HCT116 (cell line): ENCODE data around the gene THUMPD2. TPM values are rescaled to one million over a fixed set of nuclear protein-coding genes. Genes with fewer than 3 reads are reported as not detected.

Experiments used
- ATAC-seq: fragments of 200-7000 bp; cut with Tn5 transposase; 2 replicates; pipeline ENCODE4 v1.9.1; 2020; ENCODE audit warnings: mild to moderate bottlenecking, moderate library complexity
- BruUV-seq: library from RNA; stranded (reverse); fragments of 400-500 nt; replicated peaks from 2 replicates; lab custom pipeline; 2021; lab: Mats Ljungman, UMichigan
- CTCF ChIA-PET: fragments of 300-600 bp; sonication (Branson Sonifier 250); formaldehyde crosslinking; loops from one replicate; lab custom pipeline; 2021; ENCODE audit warnings: antibody characterized with exemption; lab: Charles Lee
- POLR2A ChIA-PET: fragments of 300-600, 350-600 bp; sonication (Branson Sonifier 250); formaldehyde crosslinking; loops from one replicate; lab custom pipeline; 2021; ENCODE audit warnings: antibody characterized with exemption; lab: Charles Lee
- RAD21 ChIA-PET, 2 experiments: fragments of 300-600 bp; sonication (Branson Sonifier 250); formaldehyde crosslinking; loops; one replicate each; lab custom pipeline; 2023; ENCODE audit warnings: low total read pairs in 2 of 2; ENCODE audit not compliant: uncharacterized antibody in 2 of 2, unreplicated experiment in 2 of 2, low non-redundant PET in 1 of 2; lab: Charles Lee
- DNase-seq: peaks from one replicate; pipeline ENCODE4 v3.0.0-alpha.2; 2010; ENCODE audit warnings: low read depth, low spot score
- H2AFZ ChIP-seq: fragments of 200-600 bp; shearing (Covaris generic), sonication (generic); 2 replicates; pipeline ENCODE4 v1.6.1; 2017; ENCODE audit warnings: low read depth, mixed run types, mixed read lengths, antibody characterized with exemption, low read length; ENCODE audit not compliant: poor library complexity, severe bottlenecking
- H3K27ac ChIP-seq: 2 replicates; pipeline ENCODE4 v1.5.1; 2012; ENCODE audit warnings: low read depth, low read length
- H3K27me3 ChIP-seq: fragments of 200-600 bp; sonication (generic); 2 replicates; pipeline ENCODE4 v1.6.1; 2016; ENCODE audit warnings: mixed run types, low read length, mixed read lengths; ENCODE audit not compliant: insufficient read depth
- H3K36me3 ChIP-seq, 2 experiments: fragments of 200-500 bp in 1 of 2; fragments of 200-600 bp in 1 of 2; sonication (Bioruptor generic) in 1 of 2; sonication (generic) in 1 of 2; 2 replicates each; pipeline versions ENCODE4 v1.5.1 to v1.6.1; 2014 to 2016; ENCODE audit warnings: low read length in 2 of 2, inconsistent platforms in 1 of 2, mixed read lengths in 1 of 2, mixed run types in 1 of 2; ENCODE audit not compliant: insufficient read depth in 2 of 2, control insufficient read depth in 1 of 2
- H3K4me1 ChIP-seq, 2 experiments: fragments of 200-600 bp in 1 of 2; sonication (generic) in 1 of 2; 2 replicates each; pipeline versions ENCODE4 v1.5.1 to v1.6.1; 2012 to 2017; ENCODE audit warnings: low read length in 2 of 2, inconsistent platforms in 1 of 2, mild to moderate bottlenecking in 1 of 2, mixed read lengths in 1 of 2, mixed run types in 1 of 2, moderate library complexity in 1 of 2; ENCODE audit not compliant: insufficient read depth in 2 of 2, control insufficient read depth in 1 of 2
- H3K4me2 ChIP-seq: fragments of 200-600 bp; sonication (generic); 2 replicates; pipeline ENCODE4 v1.6.1; 2017; ENCODE audit warnings: mixed run types, low read length, mixed read lengths
- H3K4me3 ChIP-seq, 2 experiments: fragments of 200-600 bp in 1 of 2; sonication (generic) in 1 of 2; replicated peaks in 1 of 2; 2 replicates each; pipeline ENCODE4 v1.5.1; 2011 to 2016; ENCODE audit warnings: low read length in 2 of 2, control low read depth in 1 of 2, low read depth in 1 of 2, mild to moderate bottlenecking in 1 of 2, mixed read lengths in 1 of 2, mixed run types in 1 of 2
- H3K79me2 ChIP-seq: fragments of 200-600 bp; sonication (generic); 2 replicates; pipeline ENCODE4 v1.6.1; 2017; ENCODE audit warnings: mild to moderate bottlenecking, mixed run types, low read length, moderate library complexity, mixed read lengths; ENCODE audit not compliant: insufficient read depth
- H3K9ac ChIP-seq: fragments of 200-600 bp; sonication (generic); 2 replicates; pipeline ENCODE4 v1.6.1; 2016; ENCODE audit warnings: low read length, mixed read lengths
- H3K9me2 ChIP-seq: fragments of 200-600 bp; sonication (generic), shearing (Covaris generic); 2 replicates; pipeline ENCODE4 v1.6.1; 2017; ENCODE audit warnings: mixed run types, mild to moderate bottlenecking, moderate library complexity; ENCODE audit not compliant: insufficient read depth
- H3K9me3 ChIP-seq, 2 experiments: fragments of 200-500 bp in 1 of 2; fragments of 200-600 bp in 1 of 2; sonication (Bioruptor generic) in 1 of 2; sonication (generic) in 1 of 2; 2 replicates each; pipeline ENCODE4 v1.6.1; 2014 to 2017; ENCODE audit warnings: low read length in 2 of 2, mixed read lengths in 2 of 2, inconsistent platforms in 1 of 2, low read depth in 1 of 2, mild to moderate bottlenecking in 1 of 2, mixed run types in 1 of 2, moderate library complexity in 1 of 2; ENCODE audit not compliant: control insufficient read depth in 1 of 2, insufficient read depth in 1 of 2
- H4K20me1 ChIP-seq: fragments of 200-600 bp; sonication (generic), shearing (Covaris generic); 2 replicates; pipeline ENCODE4 v1.6.1; 2017; ENCODE audit warnings: mixed run types, mild to moderate bottlenecking, moderate library complexity; ENCODE audit not compliant: insufficient read depth
- CBX3 ChIP-seq: IDR thresholded peaks from 2 replicates; pipeline ENCODE4 v1.6.1; 2012; ENCODE audit warnings: low read depth
- CEBPB ChIP-seq: IDR thresholded peaks from 2 replicates; pipeline ENCODE4 v1.6.1; 2012; ENCODE audit warnings: low read depth
- CTCF ChIP-seq, 3 experiments: fragments of 200-600 bp in 1 of 3; sonication (generic) in 1 of 3; IDR thresholded peaks in 2 of 3; conservative IDR thresholded peaks in 1 of 3; 2 replicates each; pipeline ENCODE4 v1.5.1; 2012 to 2017; ENCODE audit warnings: low read depth in 2 of 3, low read length in 2 of 3, antibody characterized with exemption in 1 of 3, borderline replicate concordance in 1 of 3, control low read depth in 1 of 3, mild to moderate bottlenecking in 1 of 3, mixed read lengths in 1 of 3, mixed run types in 1 of 3, moderate library complexity in 1 of 3; ENCODE audit not compliant: insufficient read depth in 1 of 3
- ELF1 ChIP-seq: IDR thresholded peaks from 2 replicates; pipeline ENCODE4 v1.6.1; 2012; ENCODE audit warnings: low read depth, borderline replicate concordance
- EZH2 ChIP-seq: fragments of 200-600 bp; sonication (generic); IDR thresholded peaks from 2 replicates; pipeline ENCODE4 v1.6.1; 2017; ENCODE audit warnings: antibody characterized with exemption, mixed run types
- FOSL1 ChIP-seq: IDR thresholded peaks from 2 replicates; pipeline ENCODE4 v1.6.1; 2012; ENCODE audit warnings: low read depth
- JUND ChIP-seq: IDR thresholded peaks from 2 replicates; pipeline ENCODE4 v1.6.1; 2012
- MAX ChIP-seq: IDR thresholded peaks from 2 replicates; pipeline ENCODE4 v1.6.1; 2012
- POLR2A ChIP-seq: IDR thresholded peaks from 2 replicates; pipeline ENCODE4 v1.7.0; 2011; ENCODE audit warnings: borderline replicate concordance; ENCODE audit not compliant: insufficient read depth, insufficient read length; ENCODE audit errors: extremely low read depth
- SP1 ChIP-seq: IDR thresholded peaks from 2 replicates; pipeline ENCODE4 v1.6.1; 2012; ENCODE audit warnings: low read depth
- SRF ChIP-seq: IDR thresholded peaks from 2 replicates; pipeline ENCODE4 v1.6.1; 2012; ENCODE audit warnings: low read depth
- TCF7L2 ChIP-seq: IDR thresholded peaks from 2 replicates; pipeline ENCODE4 v1.7.0; 2011; ENCODE audit warnings: borderline replicate concordance, inconsistent platforms; ENCODE audit not compliant: insufficient read depth, insufficient read length; ENCODE audit errors: extremely low read depth
- YY1 ChIP-seq: IDR thresholded peaks from 2 replicates; pipeline ENCODE4 v1.6.1; 2011; ENCODE audit warnings: low read length, low read depth, moderate library complexity, mild to moderate bottlenecking; ENCODE audit not compliant: insufficient replicate concordance; ENCODE audit errors: extremely low read depth
- ZNF274 ChIP-seq: fragments of 200-500 bp; sonication (Bioruptor generic); IDR thresholded peaks from 2 replicates; pipeline ENCODE4 v1.6.1; 2014; ENCODE audit warnings: mild to moderate bottlenecking, low read depth, low read length, inconsistent platforms
- intact Hi-C: fragments of 100-400 bp; cut with micrococcal nuclease; formaldehyde crosslinking; loops from 2 replicates; pipeline ENCODE4 v1.10.0; 2022
- total RNA-seq: library from RNA; stranded (reverse); gene quantifications from one replicate; pipeline ENCODE4 v1.2.1, GENCODE V29; 2021; ENCODE audit not compliant: unreplicated experiment
- TF ChIP-seq, protein P1 (sequence below): IDR thresholded peaks from 2 replicates; pipeline ENCODE4 v1.6.1; 2011; ENCODE audit warnings: mild to moderate bottlenecking, low read length, moderate library complexity; ENCODE audit not compliant: insufficient replicate concordance; ENCODE audit errors: extremely low read depth

THUMPD2 gene
- total RNA-seq, 1 experiment from 2014 or later = 15.8 TPM

DNA sequence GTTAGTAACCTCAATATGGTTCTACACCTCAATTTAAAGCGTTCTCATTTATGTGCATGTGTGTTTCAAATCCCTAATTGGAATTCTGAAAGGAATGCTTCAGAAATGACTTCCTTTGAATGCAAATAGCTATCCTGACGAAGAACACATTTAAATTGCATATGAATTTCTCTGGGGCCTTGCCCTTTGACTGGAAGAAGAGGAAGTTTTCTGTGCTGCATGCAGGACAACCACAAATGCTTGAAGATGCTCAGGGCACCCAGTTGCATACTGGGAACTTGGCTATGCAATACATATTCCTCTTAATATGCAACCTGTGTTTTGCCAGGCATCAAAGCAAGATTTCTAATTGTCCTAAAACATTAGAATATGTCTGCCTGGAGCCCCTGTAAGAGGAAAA lies 58.1 kb downstream of the THUMPD2 start (continued):
- TF ChIP-seq POLR2A (no peak), ZNF274 (no peak)

DNA sequence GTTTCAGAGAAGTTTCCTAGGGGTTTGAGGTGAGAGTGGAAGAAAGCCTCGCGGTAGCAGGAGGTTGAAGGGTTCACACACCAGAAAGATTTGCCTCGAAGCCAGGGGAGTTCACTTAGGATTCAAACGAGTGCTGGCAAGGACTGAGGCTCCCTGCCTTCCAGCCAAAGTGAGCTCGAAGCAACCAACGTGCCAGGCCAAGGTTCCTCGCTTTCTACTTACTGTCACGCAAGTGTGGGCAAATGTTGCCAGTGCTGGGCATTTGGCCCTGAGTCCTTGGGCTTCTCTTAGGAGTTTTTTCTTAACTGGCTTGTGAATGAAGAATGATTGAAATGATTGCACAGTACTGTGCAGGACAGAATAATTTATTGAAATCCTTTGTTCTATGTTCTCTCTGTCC lies 59.7 kb downstream of the THUMPD2 start:
- Histone ChIP-seq H3K9me3 (no peaks in the 10 kb centered on the region), H3K27me3 (0 out of 2 replicates have a peak, but pooled peaks cover 7% of the 10 kb centered on the region), H3K4me3 (no peak overlapping the region), H4K20me1 (no peaks in the 10 kb centered on the region), H3K4me1 (0 out of 4 replicates have a peak, but pooled peaks cover 0 to 3% of the 10 kb centered on the region in 2 experiments), H3K79me2 (no peaks in the 10 kb centered on the region), H2AFZ (no peak overlapping the region), H3K27ac (no peak overlapping the region), H3K36me3 (no peaks in the 10 kb centered on the region), H3K9me2 (no peaks in the 10 kb centered on the region), H3K4me2 (no peak overlapping the region), H3K9ac (no peak overlapping the region)
- POLR2A ChIA-PET = no interaction called here
- ATAC-seq (no peak), DNase-seq (no peak)
- CTCF ChIA-PET = interaction anchor here (1.0 kb wide), 1 partner anchor 11 kb away, joined by 3 read pairs; no protein-coding TSS in a partner anchor
- intact Hi-C loops = no loop called here
- TF ChIP-seq CTCF (IDR thresholded peaks at IDR 0.05 in 2 of 3, conservative IDR thresholded peaks at IDR 0.05 in 1 of 3; ENCODE audit: borderline replicate concordance in 1 of 3, insufficient read depth in 1 of 3, low read depth in 2 of 3, low read length in 2 of 3) = no peak
- TF ChIP-seq EZH2 = no peak
- no peak for TF ChIP-seq MAX
- no peak for TF ChIP-seq TCF7L2
- no peak for TF ChIP-seq SP1
- TF ChIP-seq, protein P1, sequence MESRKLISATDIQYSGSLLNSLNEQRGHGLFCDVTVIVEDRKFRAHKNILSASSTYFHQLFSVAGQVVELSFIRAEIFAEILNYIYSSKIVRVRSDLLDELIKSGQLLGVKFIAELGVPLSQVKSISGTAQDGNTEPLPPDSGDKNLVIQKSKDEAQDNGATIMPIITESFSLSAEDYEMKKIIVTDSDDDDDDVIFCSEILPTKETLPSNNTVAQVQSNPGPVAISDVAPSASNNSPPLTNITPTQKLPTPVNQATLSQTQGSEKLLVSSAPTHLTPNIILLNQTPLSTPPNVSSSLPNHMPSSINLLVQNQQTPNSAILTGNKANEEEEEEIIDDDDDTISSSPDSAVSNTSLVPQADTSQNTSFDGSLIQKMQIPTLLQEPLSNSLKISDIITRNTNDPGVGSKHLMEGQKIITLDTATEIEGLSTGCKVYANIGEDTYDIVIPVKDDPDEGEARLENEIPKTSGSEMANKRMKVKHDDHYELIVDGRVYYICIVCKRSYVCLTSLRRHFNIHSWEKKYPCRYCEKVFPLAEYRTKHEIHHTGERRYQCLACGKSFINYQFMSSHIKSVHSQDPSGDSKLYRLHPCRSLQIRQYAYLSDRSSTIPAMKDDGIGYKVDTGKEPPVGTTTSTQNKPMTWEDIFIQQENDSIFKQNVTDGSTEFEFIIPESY = no peak
- TF ChIP-seq CBX3 = no peak
- TF ChIP-seq FOSL1 = no peak
- no peak for TF ChIP-seq CEBPB
- TF ChIP-seq YY1 = no peak
- TF ChIP-seq JUND = no peak
- TF ChIP-seq ELF1 = no peak
- TF ChIP-seq SRF = no peak
- no peak for TF ChIP-seq POLR2A
- no TSS peak for BruUV-seq
- RAD21 ChIA-PET = no interaction called here
